Heart right ventricle (tissue), 16 donors: ENCODE data around the gene RRAD. TPM values are rescaled to one million over a fixed set of nuclear protein-coding genes. Genes with fewer than 3 reads are reported as not detected.

Experiments used
- ATAC-seq, 8 donors: fragments of 200-7000 bp; cut with Tn5 transposase; one replicate each; pipeline ENCODE4 v1.9.1; 2020; ENCODE audit warnings: mild to moderate bottlenecking in 8 of 8, moderate library complexity in 8 of 8, moderate number of reproducible peaks in 1 of 8
- DNase-seq, 2 donors: peaks; one replicate each; pipeline ENCODE4 v3.0.0-alpha.2; 2020
- H3K27ac ChIP-seq, 10 donors: fragments of 200-600 bp; sonication (generic) in 2 of 10; one replicate each; pipeline versions ENCODE4 v1.5.0 to v1.8.0; 2020 to 2022; ENCODE audit warnings: mild to moderate bottlenecking in 3 of 10
- H3K27me3 ChIP-seq, 7 donors: fragments of 200-600 bp; one replicate each; pipeline ENCODE4 v1.8.0; 2021 to 2022; ENCODE audit warnings: mild to moderate bottlenecking in 2 of 7
- H3K36me3 ChIP-seq, 9 donors: fragments of 200-600 bp; sonication (generic) in 1 of 9; one replicate each; pipeline versions ENCODE4 v1.5.0 to v1.8.0; 2020 to 2022; ENCODE audit warnings: mild to moderate bottlenecking in 2 of 9
- H3K4me1 ChIP-seq, 9 donors: fragments of 200-600 bp; sonication (generic) in 1 of 9; one replicate each; pipeline versions ENCODE4 v1.5.0 to v1.8.0; 2020 to 2022; ENCODE audit warnings: mild to moderate bottlenecking in 4 of 9
- H3K4me3 ChIP-seq, 10 donors: fragments of 200-600 bp; sonication (generic) in 2 of 10; one replicate each; pipeline versions ENCODE4 v1.5.0 to v1.8.0; 2020 to 2022; ENCODE audit warnings: mild to moderate bottlenecking in 7 of 10, moderate library complexity in 2 of 10
- H3K9me3 ChIP-seq, 11 donors: fragments of 200-600 bp in 10 of 11; sonication (generic) in 2 of 11; one replicate each; pipeline versions ENCODE4 v1.5.0 to v1.8.0; 2013 to 2022; ENCODE audit warnings: mild to moderate bottlenecking in 2 of 11, control low read depth in 1 of 11, moderate library complexity in 1 of 11
- CTCF ChIP-seq, 9 donors: fragments of 200-600 bp; sonication (generic) in 2 of 9; IDR thresholded peaks; one replicate each; pipeline versions ENCODE4 v1.5.0 to v1.8.0; 2021 to 2022; ENCODE audit warnings: antibody characterized with exemption in 9 of 9, mild to moderate bottlenecking in 5 of 9, moderate library complexity in 1 of 9
- WGBS, 2 donors: extraction: QIAGEN DNeasy Blood & Tissue Kit; methylation state at CpG; one replicate each; pipeline ENCODE4 v1.1.7; 2013; ENCODE audit warnings: inconsistent platforms in 1 of 2; 5-methylcytosine and 5-hydroxymethylcytosine counted together
- intact Hi-C, 10 donors: fragments of 100-400 bp; cut with DNase I; formaldehyde crosslinking; loops; one replicate each; pipeline versions ENCODE4 v1.11.1 to v1.14.2; 2022
- polyA plus RNA-seq, 2 donors: library from polyadenylated mRNA; stranded (reverse); fragments of 200-250 nt; gene quantifications; one replicate each; pipeline ENCODE4 v1.2.3, GENCODE V29; 2013
- total RNA-seq, 10 donors: library from RNA; stranded (reverse); fragmentation: NEBNext Ultra II Directional in 3 of 10; extraction: Animal tissue kit (Norgen Biotek cat#: 25700) in 3 of 10; gene quantifications; one replicate each; pipeline versions ENCODE4 v1.2.1 to v1.2.4, GENCODE V29; 2021 to 2023
- donor health status: Arrhythmogenic right ventricular cardiomyopathy.
- donor health status: ischemic (EF 13 %, LVEDD 7.1; RV severe dilation, severe dysfunction).
- donor health status: healthy with polysubstance abuse.
- donor health status: DM: no; HTN: yes; CAD: no.
- donor health status: DM: no; HTN: no; CAD: no.
- donor health status: ischemic (EF 25% LVEDD 6.9; RV normal size, moderate dysfunction).
- donor health status: ischemic (EF 25% LVEDD 5.7; RV mildly dilated, moderate dysfunction).
- donor health status: healthy.
- donor health status: DM: yes; HTN: yes; CAD: no.
- donor health status: Ischemic cardiomyopathy.
- donor health status: ischemic (EF 35%, LVEDD 5.7; RV mildly dilated, moderate dysfunction).
- donor health status: nonischemic (EF 11% LVEDD 7.7; RV severe dilation, severe dysfunction).
- donor health status: DM: yes; HTN: yes; CAD: no.
- donor health status: PGD.
- donor health status: ischemic (EF 29% LVEDD 5.4; RV normal size, mild dysfunction).
- donor health status: nonischemic (EF 23%, LVEDD 6.1; RV moderate dilation, normal function).

Gene RRAD
- total and polyA plus RNA-seq, 12 donors = 48.4 to 1,227 (median 122) TPM

GRCh38 chr16:66878067-66878466 is 47.3 kb downstream of the RRAD start:
- Histone ChIP-seq H3K9me3 (no peaks in the 10 kb centered on the region), H3K27ac (no peak overlapping the region), H3K27me3 (peaks cover 0 to 5% (median 0%) of the 10 kb centered on the region in 7 donors), H3K36me3 (peaks cover 0 to 2% (median 0%) of the 10 kb centered on the region in 9 donors), H3K4me3 (no peak overlapping the region), H3K4me1 (peaks cover 0 to 37% (median 13%) of the 10 kb centered on the region in 9 donors)
- WGBS, 2 donors = 65 to 78% methylated on average over 5 of the region's 5 CpGs
- intact Hi-C loops = no loop called here
- ATAC-seq (no peak), DNase-seq (no peak)
- no peak for TF ChIP-seq CTCF (IDR thresholded peaks at IDR 0.05)

- H3K4me1 ChIP-seq = peaks cover 0 to 29% (median 9%) of the 10 kb centered on the region in 9 donors
- no peaks in the 10 kb centered on the region for H3K36me3 ChIP-seq
- no peaks in the 10 kb centered on the region for H3K9me3 ChIP-seq
- no peak overlapping the region for H3K4me3 ChIP-seq
- H3K27ac ChIP-seq = no peak overlapping the region
- 81 to 82% methylated on average over 1 of the region's 1 CpG for WGBS, 2 donors
- ATAC-seq = no peak
- no peak for DNase-seq
- TF ChIP-seq CTCF (IDR thresholded peaks at IDR 0.05) = no peak
- intact Hi-C loops = loop anchor here in 3 of 10 donors (2.0 to 5.0 kb wide), 3 partner anchors 142 to 267 kb away; no protein-coding TSS in a partner anchor
- peaks cover 0 to 5% (median 0%) of the 10 kb centered on the region in 7 donors for H3K27me3 ChIP-seq
Observed at GRCh38 chr16:66874079-66874775, 51.1 kb downstream of the RRAD start.

- TF ChIP-seq CTCF (IDR thresholded peaks at IDR 0.05) = no peak
- H3K4me3 ChIP-seq = no peak overlapping the region
- no peak overlapping the region for H3K27ac ChIP-seq
- DNase-seq (no peak), ATAC-seq (no peak)
- H3K36me3 ChIP-seq = no peaks in the 10 kb centered on the region
- H3K4me1 ChIP-seq = peaks cover 0 to 28% (median 9%) of the 10 kb centered on the region in 9 donors
- intact Hi-C loops = loop anchor here in 4 of 10 donors (2.0 to 5.0 kb wide), 4 partner anchors 43 to 267 kb away; partner anchors contain the start of gene NAE1 (in 1 of the 4)
- H3K9me3 ChIP-seq = no peaks in the 10 kb centered on the region
- peaks cover 0 to 5% (median 0%) of the 10 kb centered on the region in 7 donors for H3K27me3 ChIP-seq
Observed at GRCh38 chr16:66873685-66874055, 51.7 kb downstream of the RRAD start.

- H3K9me3 ChIP-seq = no peaks in the 10 kb centered on the region
- H3K4me1 ChIP-seq = peaks cover 0 to 23% (median 9%) of the 10 kb centered on the region in 9 donors
- DNase-seq (peak; percentile 89 to 92), ATAC-seq (peak; percentile 92 to 97 (median 96))
- H3K4me3 ChIP-seq = peak overlapping the region in 9 of 10 donors; percentile 8 to 52 (median 43)
- WGBS, 2 donors = 5 to 6% methylated on average over 36 to 39 of the region's 39 CpGs
- TF ChIP-seq CTCF (IDR thresholded peaks at IDR 0.05) = peak; percentile 75 to 99 (median 96)
- peaks cover 0 to 5% (median 0%) of the 10 kb centered on the region in 7 donors for H3K27me3 ChIP-seq
- peak overlapping the region in 6 of 10 donors; percentile 1 to 70 (median 32) for H3K27ac ChIP-seq
- intact Hi-C loops = loop anchor here in 3 of 10 donors (2.0 to 5.0 kb wide), 3 partner anchors 42 to 146 kb away; partner anchors contain the start of gene NAE1 (in 1 of the 3)
- H3K36me3 ChIP-seq = no peaks in the 10 kb centered on the region
Observed at GRCh38 chr16:66872943-66873684, 52.2 kb downstream of the RRAD start.
